K562 (cell line): Measurements from ENCODE around the gene PPP1CA. TPM values are rescaled to one million over a fixed set of nuclear protein-coding genes. Genes with fewer than 3 reads are reported as not detected.

ENCODE experiments used
- ATAC-seq: fragments of 200-7000 bp; cut with Tn5 transposase; 3 replicates; pipeline ENCODE4 v1.9.1; 2020; ENCODE audit warnings: moderate library complexity
- BruUV-seq: library from RNA; stranded (reverse); fragments of 400-500 nt; replicated peaks from 2 replicates; lab custom pipeline; 2021; lab: Mats Ljungman, UMichigan
- CTCF ChIA-PET: fragments of 300-600 bp; formaldehyde crosslinking; extraction: SDS; loops from one replicate; lab custom pipeline; 2021; ENCODE audit warnings: low intra/inter-chr PET ratio; lab: Yijun Ruan, JAX
- POLR2A ChIA-PET: fragments of 300-600, 350-650 bp; sonication (Branson Sonifier 250); formaldehyde crosslinking; extraction: SDS; loops from one replicate; lab custom pipeline; 2021; ENCODE audit warnings: antibody characterized with exemption, inconsistent platforms; lab: Yijun Ruan, JAX
- DNase-seq, 4 experiments: peaks; one replicate each; pipeline versions ENCODE4 v3.0.0 to v3.0.0-alpha.2; 2011 to 2018; ENCODE audit warnings: low spot score in 3 of 4, mixed read lengths in 3 of 4; ENCODE audit errors: extremely low read depth in 1 of 4
- FAIRE-seq: peaks from 2 replicates; lab custom pipeline; 2011; peaks lifted over from hg19 to GRCh38; lab: Jason Lieb, UNC
- H2AFZ ChIP-seq: 2 replicates; pipeline ENCODE4 v1.6.0; 2011; ENCODE audit warnings: low read depth, low read length, control low read depth, inconsistent platforms
- H3K27ac ChIP-seq: fragments of 200-600 bp; 3 replicates; pipeline ENCODE4 v1.8.0; 2011; ENCODE audit warnings: low read depth, mild to moderate bottlenecking, control low read depth, inconsistent platforms, low read length, moderate library complexity, mixed read lengths; ENCODE audit errors: extremely low read depth
- H3K27me3 ChIP-seq, 2 experiments: fragments of 300-600 bp in 1 of 2; 2 replicates in 1 of 2; 3 replicates in 1 of 2; pipeline versions ENCODE4 v1.6.0 to v1.8.0; 2011; ENCODE audit warnings: inconsistent platforms in 2 of 2, low read length in 2 of 2, mild to moderate bottlenecking in 1 of 2, mixed read lengths in 1 of 2, moderate library complexity in 1 of 2; ENCODE audit not compliant: control insufficient read depth in 2 of 2, insufficient read depth in 2 of 2
- H3K36me3 ChIP-seq: fragments of 300-600 bp; 3 replicates; pipeline ENCODE4 v1.8.0; 2011; ENCODE audit warnings: mild to moderate bottlenecking, low read length, inconsistent platforms; ENCODE audit not compliant: control insufficient read depth, insufficient read depth
- H3K4me1 ChIP-seq, 2 experiments: fragments of 200-600 bp in 1 of 2; replicated peaks in 1 of 2; 2 replicates in 1 of 2; 3 replicates in 1 of 2; pipeline versions ENCODE4 v1.5.1 to v1.8.0; 2011; ENCODE audit warnings: inconsistent platforms in 2 of 2, low read length in 2 of 2, mild to moderate bottlenecking in 1 of 2, mixed read lengths in 1 of 2, moderate library complexity in 1 of 2; ENCODE audit not compliant: control insufficient read depth in 2 of 2, insufficient read depth in 2 of 2
- H3K4me2 ChIP-seq: 2 replicates; pipeline ENCODE4 v1.6.1; 2011; ENCODE audit warnings: low read length, control low read depth, inconsistent platforms, mixed read lengths; ENCODE audit not compliant: insufficient read depth
- H3K4me3 ChIP-seq: fragments of 200-600 bp; sonication (generic), shearing (Covaris generic); 2 replicates; pipeline ENCODE4 v1.5.1; 2016; ENCODE audit warnings: control low read depth, inconsistent platforms
- H3K79me2 ChIP-seq: fragments of 200-600 bp; 3 replicates; pipeline ENCODE4 v1.8.0; 2011; ENCODE audit warnings: low read length, inconsistent platforms; ENCODE audit not compliant: control insufficient read depth, insufficient read depth
- H3K9ac ChIP-seq, 2 experiments: 2 replicates each; pipeline versions ENCODE4 v1.6.0 to v1.6.1; 2011; ENCODE audit warnings: low read depth in 2 of 2, low read length in 2 of 2, control low read depth in 1 of 2, inconsistent platforms in 1 of 2, mild to moderate bottlenecking in 1 of 2, mixed read lengths in 1 of 2; ENCODE audit not compliant: insufficient read depth in 1 of 2
- H3K9me1 ChIP-seq: one replicate; pipeline ENCODE4 v1.6.0; 2011; ENCODE audit warnings: inconsistent platforms, mild to moderate bottlenecking, low read length, moderate library complexity; ENCODE audit not compliant: control insufficient read depth, insufficient read depth
- H3K9me3 ChIP-seq: replicated peaks from 2 replicates; pipeline ENCODE4 v1.5.1; 2011; ENCODE audit warnings: low read depth, low read length, inconsistent platforms; ENCODE audit not compliant: control insufficient read depth, insufficient read depth
- H4K20me1 ChIP-seq: replicated peaks from 2 replicates; pipeline ENCODE4 v1.6.1; 2011; ENCODE audit warnings: low read length, inconsistent platforms, mixed read lengths; ENCODE audit not compliant: control insufficient read depth, insufficient read depth
- CBFB ChIP-seq: sonication (generic); formaldehyde crosslinking; IDR thresholded peaks from 2 replicates; pipeline ENCODE4 v1.4.0; 2020; ENCODE audit warnings: mild to moderate bottlenecking, missing genetic modification reagents
- HOMEZ ChIP-seq: fragments of 250-450 bp; sonication (Bioruptor Pico); IDR thresholded peaks from 2 replicates; pipeline ENCODE4 v1.4.0; 2020; ENCODE audit warnings: mild to moderate bottlenecking, moderate library complexity
- POLR2AphosphoS5 ChIP-seq: IDR thresholded peaks from 2 replicates; pipeline ENCODE4 v1.6.1; 2011; ENCODE audit warnings: mild to moderate bottlenecking, low read depth, low read length, moderate library complexity; ENCODE audit not compliant: control insufficient read depth, insufficient read depth
- POLR2G ChIP-seq: fragments of 200-400 bp; formaldehyde crosslinking; IDR thresholded peaks from 2 replicates; pipeline ENCODE4 v1.6.1; 2017; ENCODE audit warnings: low read depth, mild to moderate bottlenecking, antibody characterized with exemption, low read length, moderate library complexity
- WGBS: fragments of 100-300 bp; shearing (Covaris generic); methylation state at CpG from one replicate; pipeline ENCODE4 v1.1.6; 2016; ENCODE audit warnings: low coverage, mixed read lengths; ENCODE audit not compliant: insufficient coverage; ENCODE audit errors: missing lambda C conversion rate; 5-methylcytosine and 5-hydroxymethylcytosine counted together
- in situ Hi-C: fragments of 300-500 bp; cut with MboI; formaldehyde crosslinking; loops from 4 replicates; pipeline ENCODE4 v1.15.0; 2018; ENCODE audit warnings: inconsistent platforms, mixed read lengths
- intact Hi-C: fragments of 100-400 bp; cut with micrococcal nuclease; formaldehyde crosslinking; loops from 2 replicates; pipeline ENCODE4 v1.14.2; 2022
- polyA plus RNA-seq, 8 experiments: library from polyadenylated mRNA; depleted of rRNA in 4 of 8; stranded (reverse) in 5 of 8; unstranded in 3 of 8; fragments of >200 nt; fragmentation: Nextera tagmentation in 2 of 8; fragmentation: Illumina TruSeq in 1 of 8; extraction: Ambion mirVana in 2 of 8; extraction: Trizol in 1 of 8; gene quantifications; 2 replicates each; pipeline versions ENCODE4 v1.2.1 to v1.2.3, GENCODE V29; 2011 to 2014; ENCODE audit warnings: inconsistent platforms in 1 of 8, missing spikeins in 1 of 8
- total RNA-seq, 7 experiments: library from RNA; depleted of rRNA in 6 of 7; stranded (reverse); fragments of >200 nt in 6 of 7; fragmentation: Illumina TruSeq in 2 of 7; extraction: Trizol in 2 of 7; gene quantifications; 2 replicates each; pipeline versions ENCODE4 v1.2.1 to v1.2.3, GENCODE V29; 2011 to 2021; ENCODE audit warnings: low replicate concordance in 1 of 7

Gene PPP1CA
- total and polyA plus RNA-seq, 9 of the 15 experiments (the other 6 are each of a cell fraction or from before 2014, with no cell fraction given): 18.2 to 242 (median 188) TPM

GRCh38 chr11:67367761-67368227 is 33.9 kb downstream of the PPP1CA start:
- 56% methylated on average over 5 of the region's 7 CpGs for WGBS
- H3K9me3 ChIP-seq: no peaks in the 10 kb centered on the region
- H3K27me3 ChIP-seq: no peaks in the 10 kb centered on the region
- H3K4me1 ChIP-seq: peaks cover 28 to 65% of the 10 kb centered on the region in 2 experiments
- FAIRE-seq (no peak), ATAC-seq (no peak), DNase-seq (no peak)
- no peak overlapping the region for H3K27ac ChIP-seq
- H3K79me2 ChIP-seq: peaks cover 23% of the 10 kb centered on the region; the same call in 1 of the 3 replicates
- BruUV-seq: no TSS peak
- H2AFZ ChIP-seq: no peak overlapping the region
- ChIA-PET POLR2A (interaction anchor here (0.8 to 1.0 kb wide), 2 partner anchors 9 to 11 kb away, joined by 3 read pairs; no protein-coding TSS in a partner anchor), CTCF (no interaction called here)
- TF ChIP-seq POLR2AphosphoS5 (peak; percentile 19; the same call in 1 of the 2 replicates), CBFB (CRISPR knock-in tag) (no peak)
- peak overlapping the region in 1 of 2 experiments; percentile 31; a peak in 1 of 4 replicates for H3K9ac ChIP-seq
- intact Hi-C loops (no loop called here), in situ Hi-C loops (no loop called here)
- H4K20me1 ChIP-seq: no peaks in the 10 kb centered on the region
- H3K9me1 ChIP-seq: no peaks in the 10 kb centered on the region
- H3K4me2 ChIP-seq: no peak overlapping the region
- H3K36me3 ChIP-seq: peaks cover 5% of the 10 kb centered on the region; the same call in 1 of the 3 replicates
- no peak overlapping the region for H3K4me3 ChIP-seq

- Histone ChIP-seq H2AFZ (no peak overlapping the region), H3K4me3 (no peak overlapping the region), H3K27ac (no peak overlapping the region), H3K4me1 (peaks cover 27 to 59% of the 10 kb centered on the region in 2 experiments), H3K27me3 (no peaks in the 10 kb centered on the region), H4K20me1 (no peaks in the 10 kb centered on the region), H3K9me1 (no peaks in the 10 kb centered on the region), H3K9ac (peak overlapping the region in 1 of 2 experiments; percentile 61; a peak in 1 of 4 replicates), H3K36me3 (peaks cover 5% of the 10 kb centered on the region; the same call in 1 of the 3 replicates), H3K79me2 (peaks cover 18% of the 10 kb centered on the region; the same call in 1 of the 3 replicates), H3K4me2 (no peak overlapping the region), H3K9me3 (no peaks in the 10 kb centered on the region)
- no TSS peak for BruUV-seq
- CTCF ChIA-PET: no interaction called here
- 67% methylated on average over 20 of the region's 25 CpGs for WGBS
- intact Hi-C loops: no loop called here
- FAIRE-seq: no peak
- in situ Hi-C loops: no loop called here
- POLR2A ChIA-PET: interaction anchor here (1.0 kb wide), 1 partner anchor 10 kb away, joined by 3 read pairs; no protein-coding TSS in a partner anchor
- TF ChIP-seq POLR2G: peak; percentile 44; the same call in 1 of the 2 replicates
- TF ChIP-seq HOMEZ (CRISPR knock-in tag): no peak
- DNase-seq: peak in 2 of 4 experiments; percentile 46 to 55
- no peak for ATAC-seq
These were observed 34.5 kb downstream of the PPP1CA start for GRCh38 chr11:67366961-67367760.
